GM18861 (cell line): Measurements from ENCODE around the gene OR5AC2.

Experiments used
- ATAC-seq: cut with Tn5 transposase; IDR thresholded peaks from one replicate; pipeline ENCODE4 v1.9.1; 2021; ENCODE audit not compliant: unreplicated experiment

The OR5AC2 gene, protein sequence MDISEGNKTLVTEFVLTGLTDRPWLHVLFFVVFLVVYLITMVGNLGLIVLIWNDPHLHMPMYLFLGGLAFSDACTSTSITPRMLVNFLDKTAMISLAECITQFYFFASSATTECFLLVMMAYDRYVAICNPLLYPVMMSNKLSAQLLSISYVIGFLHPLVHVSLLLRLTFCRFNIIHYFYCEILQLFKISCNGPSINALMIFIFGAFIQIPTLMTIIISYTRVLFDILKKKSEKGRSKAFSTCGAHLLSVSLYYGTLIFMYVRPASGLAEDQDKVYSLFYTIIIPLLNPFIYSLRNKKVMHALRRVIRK

DNA sequence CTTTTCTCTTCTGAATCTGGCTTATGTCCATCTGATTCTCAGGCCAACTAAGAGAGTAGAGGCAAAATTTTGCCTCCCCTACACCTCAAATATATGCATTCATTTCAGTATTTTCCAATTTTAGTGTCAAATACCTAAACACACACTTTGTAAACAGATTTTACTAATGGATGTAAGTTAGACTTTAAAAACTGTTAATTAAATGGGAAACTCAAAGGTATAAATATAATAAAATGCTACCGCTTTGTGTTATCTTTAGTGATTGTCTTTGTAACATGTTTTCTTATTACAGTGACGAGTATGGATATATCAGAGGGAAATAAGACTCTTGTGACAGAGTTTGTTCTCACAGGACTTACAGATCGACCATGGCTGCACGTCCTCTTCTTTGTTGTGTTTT lies at the start of gene OR5AC2:
OR5AC2 (plus strand) TSS at position 301 of the 400 bp plus-strand sequence; CDS start at position 301, 0 bp downstream.
- no peak for ATAC-seq

DNA sequence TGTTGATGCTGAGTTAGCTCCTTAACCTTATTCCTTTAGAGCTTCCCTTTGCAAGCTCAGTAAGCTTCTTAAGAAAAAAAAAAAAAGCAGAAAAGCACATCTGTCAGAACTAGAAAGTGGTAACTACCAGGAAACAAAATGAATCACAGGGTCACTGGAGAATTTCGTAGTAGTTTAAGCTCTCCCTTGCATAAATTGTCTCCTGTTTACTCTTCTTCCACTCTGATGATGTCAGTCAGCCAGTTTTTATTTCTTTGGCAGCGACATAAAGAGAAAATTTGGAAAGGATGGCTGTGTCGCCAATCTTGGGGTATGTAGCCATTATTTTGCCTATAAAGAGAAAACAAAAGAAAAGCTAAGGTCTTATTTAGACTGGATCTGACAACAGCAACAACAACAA lies 48.7 kb upstream of the OR5AC2 start:
- no peak for ATAC-seq

DNA sequence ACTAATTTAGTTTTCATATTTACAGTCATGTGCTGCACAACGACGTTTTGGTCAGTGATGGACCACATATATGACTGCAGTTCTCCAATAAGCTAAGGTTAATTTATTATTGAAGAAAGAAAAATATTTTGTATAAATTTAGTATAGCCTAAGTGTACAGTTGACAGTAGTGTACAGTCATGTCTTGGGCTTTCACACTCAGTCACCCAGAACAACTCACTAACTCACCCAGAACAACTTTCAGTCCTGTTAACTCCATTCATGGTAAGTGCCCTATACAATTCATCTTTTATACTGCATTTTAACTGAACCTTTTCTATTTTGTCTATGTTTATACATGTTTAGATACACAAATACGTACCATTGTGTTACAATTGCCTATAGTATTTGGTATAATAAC lies 48.1 kb upstream of the OR5AC2 start:
- ATAC-seq, result peak; percentile 10

DNA sequence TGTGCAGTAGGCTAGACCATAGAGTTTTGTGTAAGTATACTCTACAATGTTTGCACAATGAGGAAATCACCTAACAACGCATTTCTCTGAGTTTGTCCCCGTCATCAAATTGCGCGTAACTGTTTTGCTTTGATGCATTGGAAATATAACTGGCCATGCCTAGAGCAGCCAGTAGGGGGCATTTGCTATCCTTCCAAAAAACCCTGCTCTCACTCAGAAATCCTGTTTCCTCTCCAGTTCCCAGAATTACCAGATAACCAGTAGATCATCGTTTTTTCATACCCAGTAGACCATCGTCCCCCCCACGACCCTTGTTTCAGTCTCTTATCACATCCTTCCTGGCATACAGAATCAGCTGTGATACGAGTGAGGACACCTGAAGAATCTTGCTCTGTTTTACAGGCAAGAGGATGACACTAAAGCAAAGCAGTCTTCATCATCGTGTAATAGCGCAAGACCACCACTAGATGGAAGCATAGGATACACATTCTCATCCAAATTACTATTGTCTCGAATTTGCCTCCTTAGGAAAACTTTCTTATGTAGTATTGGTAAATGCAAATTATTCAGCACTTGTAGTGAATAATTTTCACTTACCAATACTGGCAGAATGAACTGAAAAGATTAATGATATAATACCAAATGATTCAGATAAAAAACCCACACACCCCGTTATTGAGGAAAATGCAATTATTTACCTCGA lies 47.5 kb upstream of the OR5AC2 start:
- ATAC-seq, result peak; percentile 94

DNA sequence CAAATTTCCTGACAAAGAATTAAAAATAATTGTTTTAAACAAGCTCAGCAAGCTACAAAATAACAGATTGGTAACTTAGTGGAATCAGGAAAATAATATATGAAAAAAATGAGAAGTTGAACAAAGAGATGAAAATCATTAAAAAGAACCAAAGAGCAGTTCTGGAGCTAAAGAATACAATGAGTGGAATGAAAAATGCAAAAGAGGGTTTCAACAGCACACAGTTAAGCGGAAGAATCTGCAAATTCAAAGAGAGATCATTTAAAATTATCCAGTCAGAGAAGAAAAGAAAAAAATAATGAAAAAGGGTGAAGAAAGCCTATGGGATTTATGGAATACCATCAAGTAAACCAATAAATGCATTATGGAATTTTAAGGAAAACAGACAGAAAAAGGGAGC lies 45.6 kb upstream of the OR5AC2 start:
- ATAC-seq, result no peak

DNA sequence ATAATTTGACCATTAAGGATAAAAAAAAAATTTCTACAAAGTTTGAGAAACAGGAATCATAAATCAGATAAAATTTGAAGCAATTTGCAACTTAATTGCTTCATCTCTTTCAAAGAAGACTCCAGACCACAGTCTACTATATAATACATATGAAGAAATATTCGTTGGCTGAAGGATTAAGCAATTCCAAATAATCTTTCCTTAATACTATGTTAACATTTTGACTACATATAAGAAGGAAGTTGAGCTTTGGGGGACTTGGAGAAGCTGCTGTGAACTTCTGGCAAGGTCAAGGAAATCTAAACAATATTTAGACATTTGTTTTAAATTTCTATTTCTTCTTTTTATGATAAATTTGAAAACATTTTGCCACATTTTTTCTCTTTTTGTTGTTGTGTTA lies 38.4 kb upstream of the OR5AC2 start:
- ATAC-seq, result no peak

DNA sequence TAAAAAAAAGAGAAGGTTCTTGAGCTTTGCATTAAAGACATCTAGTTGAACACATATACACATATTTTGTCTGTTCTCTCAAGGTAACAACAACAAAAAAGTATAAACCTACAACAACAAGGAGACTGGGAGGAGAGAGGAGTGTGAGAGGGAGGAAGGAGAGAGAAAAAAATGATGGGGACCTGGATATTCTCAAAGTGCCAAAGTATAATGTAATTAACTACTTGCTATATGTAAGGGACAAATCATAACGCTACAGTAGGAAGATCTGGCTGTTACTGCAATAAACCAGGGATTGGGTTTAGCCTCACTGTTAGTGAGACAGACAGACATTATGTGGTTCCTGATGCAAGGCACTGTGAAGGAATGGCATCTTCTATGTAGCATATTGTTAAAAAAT lies 37.7 kb upstream of the OR5AC2 start:
- ATAC-seq, result no peak

DNA sequence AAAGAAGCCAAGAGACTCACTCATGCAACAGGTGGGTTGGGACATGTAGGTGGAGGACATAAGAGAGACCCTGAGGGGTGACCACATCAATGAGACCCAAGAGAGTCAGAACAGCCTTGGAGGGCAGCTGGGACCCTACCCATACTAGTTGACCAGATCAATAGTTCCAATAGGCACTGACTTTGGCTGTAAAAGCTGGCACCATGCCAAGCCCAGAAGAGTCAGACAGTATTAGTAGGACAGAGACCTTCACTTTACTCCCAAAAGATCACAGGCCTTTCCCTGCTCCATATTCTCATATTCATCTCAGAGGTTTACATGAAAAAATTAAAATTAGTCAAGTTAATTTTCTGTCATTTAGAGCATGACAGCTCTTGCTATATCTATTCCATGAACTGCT lies 30.9 kb upstream of the OR5AC2 start:
- ATAC-seq, result no peak

DNA sequence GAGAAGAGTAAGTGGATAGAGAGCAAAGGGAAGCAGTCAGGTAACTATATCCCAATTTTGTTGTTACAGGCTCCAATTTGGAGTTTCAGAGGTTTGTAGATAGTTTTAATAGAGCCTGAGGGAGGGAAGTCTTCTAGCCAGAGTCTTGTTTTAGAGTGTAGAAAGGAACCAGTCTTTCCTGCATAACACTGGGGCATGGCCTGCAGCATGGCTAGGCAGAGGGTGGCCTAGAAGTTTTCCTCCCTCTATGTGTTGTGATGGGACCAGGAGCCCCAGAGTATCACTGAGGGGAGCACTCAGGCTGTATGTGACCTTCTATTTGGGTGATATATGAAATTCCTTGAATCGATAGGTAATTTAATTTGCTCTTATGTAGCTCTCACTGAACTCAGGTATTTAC lies 29.3 kb upstream of the OR5AC2 start:
- ATAC-seq, result no peak

DNA sequence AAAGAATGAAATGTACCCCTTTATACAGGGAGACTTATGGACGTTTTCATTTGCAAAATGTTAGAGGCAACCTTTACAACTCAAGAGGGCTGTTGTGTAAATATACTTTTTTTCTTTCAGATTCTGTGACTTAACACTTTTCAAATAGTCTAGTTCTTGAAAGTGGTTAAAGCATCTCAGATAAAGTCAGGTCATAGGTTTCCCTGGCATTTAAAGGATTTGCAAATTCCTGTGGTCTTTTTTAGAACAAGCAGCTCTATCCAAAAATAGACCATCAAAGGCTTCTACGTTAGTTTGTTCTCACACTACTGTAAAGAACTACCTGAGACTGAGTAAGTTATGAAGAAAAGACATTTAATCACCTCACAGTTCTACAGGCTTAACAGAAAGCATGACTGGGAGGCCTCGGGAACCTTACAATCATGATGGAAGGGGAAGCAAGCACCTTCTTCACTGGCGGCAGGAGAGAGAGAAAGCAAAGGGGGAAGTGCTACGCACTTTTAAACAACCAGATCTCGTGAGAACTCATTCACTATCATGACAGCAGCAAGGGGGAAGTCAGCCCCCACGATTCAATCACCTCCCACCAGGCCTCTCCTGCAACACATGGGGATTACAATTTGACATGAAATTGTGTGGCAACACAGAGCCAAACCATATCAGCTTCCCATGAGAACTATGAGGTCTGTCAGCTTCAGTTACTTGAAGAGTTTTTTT lies 28.6 kb upstream of the OR5AC2 start:
- ATAC-seq, result no peak

DNA sequence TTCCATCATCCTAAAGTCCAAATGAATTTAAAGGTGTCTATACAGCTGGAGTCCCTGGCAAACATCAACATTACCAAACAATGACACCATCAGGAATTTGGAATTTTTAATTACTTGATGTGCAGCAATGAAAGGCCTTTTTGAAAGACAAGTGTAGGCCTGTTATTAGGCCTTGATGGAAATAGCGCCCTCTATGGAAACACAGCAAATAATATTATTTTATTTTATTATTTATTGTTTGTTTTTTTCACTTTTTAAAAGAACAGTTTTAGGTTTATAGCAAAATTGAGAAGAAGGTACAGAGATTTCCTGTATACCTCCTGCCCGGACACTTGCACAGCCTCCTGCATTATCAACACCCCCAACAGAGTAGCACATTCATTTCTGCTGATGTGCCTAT lies 18.1 kb upstream of the OR5AC2 start:
- ATAC-seq, result no peak

DNA sequence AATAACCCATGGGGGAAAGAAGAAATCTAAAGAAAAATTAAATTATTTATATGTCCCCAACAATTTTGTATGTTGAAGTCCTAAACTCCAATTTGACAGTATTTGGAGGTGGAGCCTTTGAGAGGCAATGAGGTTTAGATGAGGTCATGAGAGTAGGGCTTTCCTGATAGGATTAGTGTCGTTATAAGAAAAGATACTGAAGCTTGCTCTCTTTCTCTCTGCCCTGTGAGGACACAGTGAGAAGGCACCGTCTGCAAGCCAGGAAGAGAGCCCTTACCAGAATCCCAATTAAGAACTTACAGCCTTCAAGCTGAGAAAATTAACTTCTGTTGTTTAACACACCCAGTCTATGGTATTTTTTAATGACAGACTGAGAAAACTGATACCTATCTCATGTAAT lies 16.1 kb upstream of the OR5AC2 start:
- ATAC-seq, result no peak

DNA sequence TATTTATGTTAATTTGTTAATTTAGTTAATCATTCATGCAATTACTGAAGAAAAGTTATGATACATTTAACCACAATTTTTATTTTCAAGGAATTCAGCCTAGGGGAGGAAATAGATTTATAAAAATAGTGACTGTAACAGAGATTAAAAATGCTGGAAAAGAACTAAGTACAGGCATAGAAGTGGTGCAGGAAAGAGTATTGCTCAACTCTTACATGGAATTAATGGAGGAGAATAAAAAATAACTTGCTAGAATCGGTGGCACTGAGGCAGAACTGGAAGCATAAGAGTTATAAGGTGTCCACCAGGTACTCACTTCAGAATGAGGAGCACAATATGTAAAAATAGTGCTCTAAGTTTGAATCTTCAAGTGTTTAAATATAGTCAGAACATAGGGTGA lies 13.5 kb upstream of the OR5AC2 start:
- ATAC-seq, result no peak

DNA sequence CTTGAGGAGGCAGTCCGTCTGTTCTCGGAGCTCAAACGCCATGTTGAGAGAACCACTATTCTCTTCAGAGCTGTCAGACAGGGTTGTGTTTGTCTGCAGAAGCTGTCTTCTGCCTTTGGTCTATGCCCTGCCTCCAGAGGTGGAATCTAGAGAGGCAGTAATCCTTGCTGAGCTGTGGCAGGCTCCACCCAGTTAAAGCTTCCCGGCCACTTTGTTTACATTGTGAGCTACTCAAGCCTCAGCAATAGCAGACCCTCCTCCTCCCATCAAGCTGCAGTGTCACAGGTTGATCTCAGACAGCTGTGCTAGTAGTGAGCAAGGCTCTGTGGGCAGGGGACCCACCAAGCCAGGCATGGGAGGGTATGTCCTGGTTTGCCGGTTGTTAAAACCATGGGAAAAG lies 8.9 kb downstream of the OR5AC2 start:
- ATAC-seq, result no peak

DNA sequence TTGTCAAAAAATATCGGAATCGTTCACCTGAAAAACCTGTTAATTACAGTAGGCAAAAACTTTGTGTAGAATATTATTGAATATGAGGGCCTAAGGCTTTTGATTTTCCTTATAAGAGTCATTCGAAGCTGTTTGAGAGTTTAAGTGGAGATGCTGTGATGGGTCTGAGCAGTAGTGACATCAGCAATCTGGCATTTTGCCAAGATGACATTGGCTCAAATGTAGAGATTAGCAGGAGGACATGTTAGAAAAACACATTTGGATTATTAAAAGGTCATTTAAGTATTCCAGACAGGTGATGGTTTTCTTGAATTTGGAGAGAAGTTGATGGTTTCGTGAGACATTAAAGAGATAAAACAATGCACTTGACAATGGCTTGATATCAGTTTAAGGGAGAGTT lies 12.9 kb downstream of the OR5AC2 start:
- no peak for ATAC-seq

DNA sequence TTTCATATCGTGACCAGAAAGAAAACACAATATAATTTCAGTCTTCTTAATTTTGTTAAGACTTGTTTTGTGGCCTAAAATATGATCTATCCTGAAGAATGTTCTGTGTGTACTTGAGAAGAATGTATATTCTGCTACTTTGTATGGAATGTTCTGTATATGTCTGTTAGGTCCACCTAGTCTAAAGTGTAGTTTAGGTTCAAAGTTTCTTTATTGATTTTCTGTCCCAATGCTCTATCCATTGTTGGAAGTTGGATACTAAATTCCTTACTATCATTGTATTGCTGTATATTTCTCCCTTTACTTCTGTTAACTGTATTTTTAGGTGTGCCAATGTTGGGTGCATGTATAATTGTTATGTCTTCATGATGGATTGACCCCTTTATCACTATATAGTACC lies 21.2 kb downstream of the OR5AC2 start:
- ATAC-seq, result no peak

DNA sequence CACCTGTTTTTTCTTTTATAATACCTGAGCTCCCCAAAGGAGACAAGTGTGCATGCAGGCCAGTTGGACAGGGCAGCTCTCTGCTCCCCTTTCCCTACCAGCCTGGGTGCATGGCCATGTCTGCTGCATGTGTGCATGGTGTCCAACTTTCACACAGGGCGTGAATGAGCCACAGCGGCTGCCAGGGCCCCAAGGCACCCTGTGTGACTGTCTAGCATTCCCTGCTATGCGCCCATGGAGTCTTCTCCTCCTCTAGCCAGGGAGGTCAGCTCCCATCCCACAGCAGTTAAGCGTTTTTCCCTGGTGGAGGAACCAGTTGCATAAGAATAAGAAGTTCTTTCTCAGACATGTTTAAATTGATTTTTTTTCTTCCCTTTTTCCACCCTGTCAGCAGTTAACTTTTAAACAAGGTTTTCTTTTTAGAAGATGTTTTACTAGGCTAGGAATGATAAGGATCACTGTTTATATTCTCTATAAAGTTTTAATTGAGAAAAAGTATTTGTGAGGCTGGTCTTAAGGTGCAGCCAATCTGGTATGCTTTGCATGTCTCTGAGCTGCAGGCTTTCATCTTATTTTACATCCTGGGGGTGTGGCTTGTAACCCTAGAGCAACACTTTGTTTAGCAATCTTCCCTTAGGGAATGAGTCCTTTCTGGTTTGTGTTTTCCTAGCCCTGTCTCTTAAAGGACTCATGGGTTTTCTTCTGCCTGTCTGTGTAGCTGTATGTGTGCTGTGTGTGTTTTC lies 23.0 kb downstream of the OR5AC2 start:
- ATAC-seq, result no peak

DNA sequence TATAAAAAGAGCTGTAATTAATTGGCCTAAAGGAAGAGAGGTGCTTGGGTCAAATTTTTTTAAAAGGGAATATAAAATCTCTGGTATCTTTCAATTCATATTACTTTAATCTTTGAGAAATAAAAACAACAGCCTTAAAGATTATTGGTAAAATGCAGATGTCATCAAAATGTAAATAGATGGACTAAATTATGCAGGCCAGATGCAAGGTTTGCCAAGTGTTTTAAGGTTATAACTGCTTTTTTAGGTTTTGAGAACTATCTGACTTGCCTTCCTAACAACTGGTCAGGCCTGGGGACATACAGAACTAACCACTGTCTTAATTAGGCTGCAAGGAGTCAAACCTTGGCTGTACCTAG lies 23.6 kb downstream of the OR5AC2 start:
- no peak for ATAC-seq

DNA sequence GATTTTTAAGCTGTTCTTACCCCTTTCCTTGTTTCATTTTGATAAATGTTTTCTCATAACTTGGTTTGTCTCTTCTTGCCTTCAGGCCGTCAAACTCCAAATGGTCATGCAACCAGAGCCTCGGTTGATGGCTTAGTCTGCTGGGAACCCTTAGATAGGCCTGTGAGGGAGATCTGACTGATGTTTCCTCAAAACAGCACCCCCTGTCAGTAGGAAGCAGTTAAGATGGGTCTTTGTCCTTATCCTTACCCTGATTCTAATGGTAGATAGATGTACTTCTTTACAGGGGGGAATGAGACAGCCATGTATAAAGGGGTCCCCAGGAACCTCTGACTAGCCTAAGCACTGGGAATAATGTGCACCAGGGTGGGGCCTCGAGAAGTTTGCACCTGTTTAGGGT lies 27.3 kb downstream of the OR5AC2 start:
- no peak for ATAC-seq

DNA sequence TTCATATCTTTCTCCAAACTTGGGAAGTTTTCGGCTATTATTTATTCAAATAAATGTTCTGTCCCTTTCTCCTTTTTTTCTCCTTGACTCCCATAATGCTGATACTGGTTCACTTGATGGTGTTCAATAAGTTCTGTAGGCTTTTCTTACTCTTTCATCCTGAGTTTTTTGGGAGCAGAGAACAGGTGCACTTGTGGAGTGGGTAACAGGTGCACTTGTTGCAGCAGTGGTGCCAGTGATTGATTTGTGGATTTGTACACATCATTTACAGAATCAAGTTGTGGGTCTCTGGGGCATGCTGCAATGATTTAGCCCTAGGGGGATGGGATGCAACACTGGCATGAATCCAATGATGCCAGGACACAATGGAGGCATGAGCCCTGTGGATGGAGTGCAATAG lies 28.7 kb downstream of the OR5AC2 start:
- no peak for ATAC-seq

DNA sequence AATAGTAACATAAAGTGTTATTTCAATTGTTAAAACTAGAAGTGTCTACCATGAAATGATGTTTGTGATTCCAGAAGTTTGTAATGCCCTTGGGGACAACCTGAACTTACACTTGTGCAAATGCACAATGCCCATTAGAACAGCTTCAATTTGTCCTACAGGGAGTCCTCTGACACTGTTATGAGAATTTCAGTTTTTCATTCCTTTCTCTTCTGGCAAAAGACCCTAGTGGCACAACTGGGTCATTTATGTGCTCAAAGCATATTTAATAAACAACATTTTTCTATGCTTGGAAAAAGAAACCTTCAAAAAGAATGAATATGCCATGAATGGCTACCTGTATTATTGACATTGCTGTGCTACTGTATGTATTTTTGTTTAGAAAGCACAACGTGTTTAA lies 43.4 kb downstream of the OR5AC2 start, which contains the start of gene OR5H1:
OR5H1 (plus strand) TSS at position 301 of the 400 bp plus-strand sequence. CDS start 1,977 bp downstream, outside the sequence.
- ATAC-seq, result no peak
